ENCODE data around the gene CARNS1. TPM values are rescaled to one million over a fixed set of nuclear protein-coding genes. Genes with fewer than 3 reads are reported as not detected.

CARNS1 gene
- total and polyA plus RNA-seq, 9 of the 15 experiments (the other 6 are each of a cell fraction or from before 2014, with no cell fraction given), result 0.01 to 0.18 (median 0.06) TPM; not detected in 3

- TF ChIP-seq ARID4B (CRISPR knock-in tag; IDR thresholded peaks at IDR 0.05), result peak; percentile 99
- no peak for TF ChIP-seq ZC3H8 (IDR thresholded peaks at IDR 0.05)
- no peak for TF ChIP-seq CEBPZ (IDR thresholded peaks at IDR 0.05; ENCODE audit: borderline replicate concordance, low read depth, low read length)
- TF ChIP-seq BRF1 (IDR thresholded peaks at IDR 0.05; ENCODE audit: borderline replicate concordance, extremely low read depth, insufficient read length), result no peak
- no peak for TF ChIP-seq PHB (CRISPR knock-in tag; IDR thresholded peaks at IDR 0.05)
- no peak for TF ChIP-seq NCOA1 (IDR thresholded peaks at IDR 0.05; ENCODE audit: low read depth)
- TF ChIP-seq ELF4 (CRISPR knock-in tag; IDR thresholded peaks at IDR 0.05), result 0 out of 2 replicates have a peak, but pooled peaks have one; percentile 57
- TF ChIP-seq GTF2A2 (tag; IDR thresholded peaks at IDR 0.05), result no peak
- peak; percentile 53 for TF ChIP-seq NCOR1 (IDR thresholded peaks at IDR 0.05)
- TF ChIP-seq ETS2 (tag; IDR thresholded peaks at IDR 0.05; ENCODE audit: borderline replicate concordance, poor library complexity, severe bottlenecking), result no peak
- TF ChIP-seq CCNT2 (IDR thresholded peaks at IDR 0.05; ENCODE audit: borderline replicate concordance, extremely low read depth, insufficient read length, low read depth, low read length), result peak; percentile 95
- TF ChIP-seq ZNF232 (CRISPR knock-in tag; IDR thresholded peaks at IDR 0.05), result peak; percentile 77
- peak; percentile 95 for TF ChIP-seq L3MBTL2 (IDR thresholded peaks at IDR 0.05)
- TF ChIP-seq CXXC5 (CRISPR knock-in tag; IDR thresholded peaks at IDR 0.05), result peak; percentile 98
- TF ChIP-seq TCFL5 (CRISPR knock-in tag; conservative IDR thresholded peaks at IDR 0.05), result no peak
- TF ChIP-seq HMGXB4 (CRISPR knock-in tag; IDR thresholded peaks at IDR 0.05), result no peak; the same call in 1 of the 2 replicates
- TF ChIP-seq ARID1B (IDR thresholded peaks at IDR 0.05), result 0 out of 2 replicates have a peak, but pooled peaks have one; percentile 6
- TF ChIP-seq PCBP1 (IDR thresholded peaks at IDR 0.05; ENCODE audit: low read depth, low read length, poor library complexity, severe bottlenecking), result no peak
Observed at GRCh38 chr11:67391304-67392182, 23.9 kb upstream of the CARNS1 start, which contains the start of gene RAD9A (continued).

Measured in K562 (cell line).